Retina (tissue), 1 donor: ENCODE results near the gene CFAP92.
A peak's percentile ranks its signal among the peaks of the same experiment; 100 is the strongest.

Experiments
- DNase-seq: peaks from one replicate; pipeline ENCODE4 v3.0.0-alpha.2; 2016

Gene CFAP92

DNA sequence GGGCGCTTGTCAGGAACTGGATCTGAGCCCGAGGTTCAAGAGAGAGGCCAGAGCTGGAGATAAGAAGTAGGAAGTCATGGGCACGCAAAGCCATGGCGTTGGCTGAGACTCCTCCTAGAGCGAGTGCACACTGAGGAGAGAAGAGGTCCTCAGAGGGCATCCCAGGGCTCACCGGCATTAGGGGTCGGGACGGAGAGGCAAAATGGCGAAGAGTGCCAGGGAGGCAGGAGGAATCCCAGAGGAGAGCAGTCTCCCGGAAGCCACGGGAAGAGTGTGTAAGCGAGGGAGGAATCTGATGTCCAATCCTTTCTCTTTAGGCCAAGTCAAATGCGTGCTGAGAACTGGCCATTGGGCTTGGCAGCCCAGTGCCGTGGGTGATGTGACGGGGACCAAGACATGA is 31.2 kb upstream of the CFAP92 start:
- DNase-seq: no peak

DNA sequence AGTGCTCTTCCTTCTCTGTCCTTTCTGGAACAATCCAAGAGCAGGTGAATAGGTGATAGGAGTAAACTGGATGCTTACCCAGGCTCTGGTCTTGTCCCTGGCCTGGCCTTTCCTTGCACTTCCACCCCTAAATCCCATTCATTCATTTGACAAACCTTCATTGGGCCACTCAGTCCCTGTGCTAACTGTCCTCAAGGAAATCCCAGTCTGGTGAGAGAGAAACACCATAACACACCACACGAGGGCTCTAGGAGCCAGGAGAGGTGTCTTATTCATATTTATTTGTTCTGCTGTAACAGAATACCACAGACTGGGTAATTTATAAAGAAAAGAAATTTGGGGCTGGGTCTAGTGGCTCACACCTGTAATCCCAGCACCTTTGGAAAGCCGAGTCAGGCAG is 30.0 kb upstream of the CFAP92 start:
- DNase-seq: no peak

DNA sequence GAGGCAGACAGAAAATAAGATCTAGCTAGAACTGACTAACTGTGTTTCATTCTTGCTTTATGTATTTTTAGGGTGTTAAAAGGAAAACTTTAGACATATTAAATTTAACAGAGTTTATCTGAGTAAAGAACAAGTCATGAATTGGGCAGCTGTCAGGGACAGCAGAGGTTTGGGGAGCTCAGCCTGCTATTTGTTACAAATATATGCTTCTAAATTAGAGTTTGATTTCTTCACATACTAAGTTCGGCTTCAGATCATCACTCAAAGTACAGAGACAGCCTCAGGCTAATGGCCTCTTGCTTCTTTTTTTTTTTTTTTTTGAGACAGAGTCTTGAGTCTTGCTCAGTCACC is 29.1 kb upstream of the CFAP92 start:
- no peak for DNase-seq

DNA sequence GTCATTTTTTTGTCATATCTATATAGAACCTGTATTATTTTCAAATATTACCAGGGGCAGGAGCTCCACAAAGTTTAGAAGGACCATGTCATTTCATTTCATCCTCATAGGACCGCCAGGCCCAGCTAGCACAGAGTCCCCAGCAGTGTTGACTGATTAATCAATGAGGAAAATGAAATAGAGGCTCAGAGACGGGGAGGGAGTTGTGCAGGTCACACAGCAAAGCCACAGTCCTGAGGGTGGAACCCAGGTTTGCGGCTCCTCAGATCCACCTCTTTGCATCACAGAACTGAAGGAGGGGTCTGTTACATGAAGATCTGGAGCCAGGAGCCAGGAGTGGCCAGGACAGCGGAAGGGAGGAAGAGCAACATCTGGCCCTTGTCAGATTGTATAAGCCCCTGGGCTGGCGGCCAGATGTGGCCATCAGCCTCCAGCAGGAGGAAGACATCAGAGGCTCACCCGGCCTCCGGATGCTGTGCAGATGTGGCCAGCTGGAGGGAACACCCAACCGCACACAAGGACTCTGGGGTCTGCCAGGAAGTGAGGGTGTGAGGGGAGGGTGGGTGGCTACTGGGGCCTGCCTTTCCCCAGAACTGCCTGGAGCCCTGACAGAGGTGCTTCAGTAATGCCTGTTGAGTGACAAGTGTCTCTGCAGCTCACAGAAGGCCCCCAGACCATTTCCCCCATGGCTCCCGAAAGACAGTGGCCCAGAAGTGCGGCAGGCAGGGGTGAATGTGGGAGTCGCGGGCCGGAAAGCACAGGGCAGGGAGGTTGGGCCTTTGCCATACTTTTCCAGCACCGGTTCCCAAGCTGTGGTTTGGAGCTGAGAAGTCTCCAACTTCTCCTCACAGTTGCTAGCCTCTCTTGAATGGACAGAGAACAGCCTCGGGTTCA is 28.5 kb upstream of the CFAP92 start:
- DNase-seq: no peak

DNA sequence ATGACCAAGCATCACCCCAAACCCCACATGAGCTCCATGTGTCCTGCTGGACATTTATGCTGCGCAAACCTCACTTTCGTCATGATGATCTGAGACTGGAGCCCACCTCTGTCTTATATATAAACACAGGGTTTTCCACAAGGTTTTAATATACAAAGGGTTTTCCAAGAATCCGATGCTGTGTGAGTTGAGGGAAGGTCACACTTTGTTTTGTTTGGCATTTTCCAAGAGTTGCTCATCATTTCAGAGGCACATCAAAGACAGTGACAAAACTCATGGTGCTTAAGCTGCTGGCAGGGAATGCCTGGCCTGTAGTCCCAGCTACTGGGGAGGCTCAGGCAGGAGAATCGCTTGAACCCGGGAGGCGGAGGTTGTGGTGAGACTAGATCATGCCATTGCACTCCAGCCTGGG is 27.3 kb upstream of the CFAP92 start:
- DNase-seq: no peak

DNA sequence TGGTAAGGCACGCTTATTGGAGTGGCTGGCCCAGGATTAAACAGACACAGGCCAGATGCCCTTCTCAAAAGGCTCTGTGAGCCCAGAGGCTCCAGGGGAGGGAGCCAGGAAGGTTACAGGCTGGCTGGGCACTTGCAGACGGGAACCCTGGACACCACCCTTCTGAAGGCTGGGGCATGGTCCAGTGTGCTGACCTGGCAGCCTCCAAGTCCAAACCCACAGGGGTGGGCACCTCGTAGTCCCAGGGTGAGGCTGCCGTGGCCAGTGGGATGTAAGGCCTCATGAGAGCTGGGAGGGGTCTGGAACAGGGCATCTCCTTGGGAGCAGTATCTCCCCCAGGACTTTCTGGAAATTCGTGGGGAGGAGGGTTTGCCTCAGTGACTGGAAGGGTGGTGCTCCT is 26.8 kb upstream of the CFAP92 start:
- DNase-seq: no peak

DNA sequence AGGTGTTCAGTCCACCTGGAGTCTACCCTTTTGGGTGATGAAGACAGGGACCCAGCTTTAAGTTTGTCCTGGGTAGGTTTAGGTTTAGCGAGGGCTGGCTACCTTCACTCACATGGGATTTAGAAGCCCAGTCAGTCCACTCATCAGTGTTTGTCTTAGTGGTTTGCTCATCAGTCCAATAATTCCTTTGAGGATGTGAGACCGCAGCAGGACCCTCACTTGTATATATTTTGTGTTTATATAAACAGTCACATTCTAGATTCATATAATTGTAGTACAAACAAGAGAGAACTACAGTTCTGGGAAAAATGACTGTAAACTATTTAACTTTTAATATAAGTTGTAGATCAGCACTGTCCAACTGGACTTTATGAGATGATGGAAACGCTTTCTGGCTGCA is 25.4 kb upstream of the CFAP92 start:
- DNase-seq: no peak

DNA sequence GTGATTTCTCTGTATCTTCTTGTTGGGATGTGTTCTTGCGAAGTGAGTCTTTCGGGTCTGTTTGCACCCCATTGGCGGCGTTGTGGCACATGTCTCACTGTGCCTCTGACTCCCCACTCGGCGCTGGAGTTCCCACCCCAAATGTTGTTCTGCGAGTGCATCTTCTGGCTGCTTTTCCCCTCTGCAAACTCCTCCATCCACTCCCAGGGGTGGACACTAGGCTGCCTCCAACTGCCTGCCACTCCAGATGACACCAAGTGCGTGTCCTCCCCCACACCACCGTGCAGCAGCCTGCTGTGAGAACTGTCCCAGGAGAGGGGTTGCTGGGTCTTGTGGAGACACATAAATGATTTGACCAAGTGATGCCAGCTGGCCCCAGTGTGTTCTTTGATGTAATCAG is 24.9 kb upstream of the CFAP92 start:
- DNase-seq: no peak

DNA sequence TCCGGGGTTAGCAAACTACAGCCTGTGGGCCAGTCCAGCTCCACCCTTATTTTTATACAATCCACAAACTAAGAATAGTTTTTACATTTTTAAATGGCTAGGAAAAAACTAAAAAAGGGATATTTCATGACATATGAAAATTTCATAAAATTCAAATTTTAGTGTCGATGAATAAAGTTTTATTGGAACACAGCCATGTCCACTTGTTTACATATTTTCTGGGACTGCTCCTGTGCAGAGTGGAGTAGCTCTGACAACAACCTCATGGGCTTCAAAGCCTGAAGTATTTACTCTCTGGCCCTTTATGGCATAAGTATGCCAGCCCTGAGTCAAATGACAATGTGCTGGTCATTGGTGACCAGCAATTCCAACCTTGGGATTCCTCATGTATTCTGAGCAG is 24.4 kb upstream of the CFAP92 start:
- DNase-seq: no peak

DNA sequence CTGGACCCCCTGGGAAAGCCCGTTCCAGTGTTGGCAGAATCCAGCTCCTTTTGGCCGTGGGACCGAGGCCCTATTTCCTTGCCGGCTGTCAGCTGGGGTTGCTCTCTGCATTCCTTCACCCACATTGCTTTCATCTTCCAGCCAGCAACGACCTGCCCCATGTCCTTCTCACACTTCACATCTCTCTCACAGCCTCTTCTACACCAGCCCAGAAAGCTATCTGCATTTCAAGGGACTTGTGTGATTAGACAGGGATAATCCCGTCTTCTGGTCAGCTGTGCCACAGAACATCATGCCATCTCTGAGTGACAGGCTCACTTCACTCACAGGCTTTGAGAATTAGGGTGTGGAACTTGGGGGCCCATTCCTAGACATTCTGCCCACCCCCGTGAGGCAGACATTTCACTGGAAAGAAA is 23.6 kb upstream of the CFAP92 start:
- no peak for DNase-seq

DNA sequence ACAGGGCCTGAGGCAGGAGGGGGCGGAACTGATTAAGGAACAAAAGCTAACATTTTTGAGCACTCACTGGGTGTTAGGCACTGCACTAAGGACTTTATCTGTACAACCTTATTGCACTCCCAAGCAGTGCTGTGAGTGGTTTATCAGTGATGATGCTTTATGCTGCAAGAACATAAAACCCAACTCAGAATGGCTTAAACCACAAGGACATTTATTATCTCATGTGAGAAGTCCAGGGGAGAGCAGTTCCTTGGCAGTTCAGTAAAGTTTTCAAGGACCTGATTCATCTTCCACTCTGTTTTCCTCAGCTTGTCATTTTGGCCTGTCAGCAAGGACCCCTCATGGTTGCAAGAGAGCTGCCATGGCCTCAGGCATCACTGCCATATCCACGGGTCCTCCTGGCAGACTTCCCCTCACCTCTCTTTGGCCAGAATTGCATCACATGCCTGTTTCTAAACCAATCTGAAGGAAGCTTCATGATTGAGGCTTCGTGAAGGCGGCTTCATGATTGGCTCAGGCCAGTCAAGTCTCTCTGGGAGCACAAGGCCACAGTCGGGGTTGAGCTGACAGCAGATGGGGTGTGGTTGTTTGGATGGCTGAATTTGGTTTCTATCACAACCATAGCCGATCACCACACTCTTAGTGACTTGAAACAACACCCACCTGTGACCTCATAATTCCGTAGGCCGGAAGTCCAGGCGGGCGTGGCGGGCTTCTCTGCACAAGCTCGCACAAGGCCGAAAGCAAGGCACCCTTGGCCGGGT is 23.0 kb upstream of the CFAP92 start:
- DNase-seq: no peak

DNA sequence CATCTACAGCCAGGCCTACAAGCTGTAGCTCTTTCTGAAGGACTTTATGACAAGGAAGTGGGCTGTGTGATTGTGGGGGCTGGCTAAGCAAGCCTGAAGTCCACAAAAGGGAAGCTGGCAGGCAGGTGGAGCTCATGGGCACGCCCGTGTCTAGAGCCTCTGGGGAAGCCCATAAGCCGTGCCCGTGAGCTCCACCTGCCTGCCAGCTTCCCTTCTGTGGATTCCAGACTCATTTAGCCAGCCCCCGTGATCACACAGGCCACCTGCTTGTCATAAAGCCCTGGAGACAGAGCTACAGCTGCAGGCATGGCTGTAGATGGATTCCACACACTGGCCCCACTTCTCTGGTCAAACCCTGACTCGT is 22.5 kb upstream of the CFAP92 start:
- DNase-seq: no peak

DNA sequence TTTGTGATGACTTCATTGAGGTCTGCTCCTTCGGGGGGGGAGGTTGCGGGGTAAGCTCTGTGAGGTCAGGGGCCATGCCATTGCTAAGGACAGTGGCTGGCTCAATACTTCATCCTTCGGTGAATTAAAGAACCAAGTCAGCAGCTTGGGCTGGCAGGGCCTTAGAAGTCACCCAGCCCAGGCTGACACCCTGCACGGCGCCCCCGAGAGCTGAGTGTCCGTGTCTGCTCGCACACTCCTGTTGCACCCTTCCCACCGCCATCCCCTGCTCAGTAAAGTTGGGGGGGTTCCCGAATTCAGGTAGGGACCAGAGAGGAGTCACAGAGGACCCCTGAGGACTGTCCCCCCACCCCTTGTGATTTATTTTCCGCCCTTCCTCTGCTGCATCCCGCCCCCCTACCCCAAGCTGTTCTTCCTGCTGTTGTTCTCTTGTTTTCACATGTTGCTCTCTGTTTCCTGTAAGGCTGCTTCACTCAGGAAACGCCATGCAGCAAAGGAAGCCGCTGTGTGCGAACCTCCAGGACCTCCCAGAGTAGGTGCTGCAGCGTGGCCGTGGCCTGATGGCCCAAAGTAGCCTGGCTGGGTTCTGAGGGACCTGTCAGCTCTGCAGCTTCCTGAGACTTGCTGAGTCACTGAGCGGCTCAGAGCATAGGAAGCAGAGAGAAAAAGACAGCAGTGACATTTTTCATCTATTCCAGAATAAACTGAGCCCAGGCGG is 21.7 kb upstream of the CFAP92 start:
- no peak for DNase-seq

DNA sequence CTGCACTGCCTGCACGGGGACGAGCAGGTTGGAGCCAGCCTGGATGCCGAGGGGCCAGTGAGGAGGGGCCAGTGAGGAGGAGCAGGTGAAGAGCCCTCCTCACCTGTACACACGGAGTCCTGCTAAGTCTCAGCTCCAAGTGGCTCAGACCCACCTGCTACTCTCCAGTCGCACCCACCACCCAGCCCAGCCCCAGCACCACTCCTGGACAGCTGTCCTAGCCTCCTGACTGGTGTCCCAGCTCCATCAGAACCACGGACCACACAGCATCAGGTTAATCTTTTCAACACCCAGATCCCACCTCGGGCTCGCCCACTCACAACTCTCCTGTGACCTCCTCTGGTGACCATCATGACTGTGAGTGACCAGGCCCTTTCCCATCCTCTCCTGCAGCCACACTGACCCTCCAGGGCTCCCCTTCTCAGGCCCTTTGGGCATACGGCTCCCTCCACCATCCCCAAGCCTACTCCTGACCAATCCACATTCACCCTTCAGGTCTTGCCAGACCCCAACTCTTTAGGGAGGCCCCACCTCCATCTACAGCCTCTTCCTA is 21.0 kb upstream of the CFAP92 start:
- no peak for DNase-seq

DNA sequence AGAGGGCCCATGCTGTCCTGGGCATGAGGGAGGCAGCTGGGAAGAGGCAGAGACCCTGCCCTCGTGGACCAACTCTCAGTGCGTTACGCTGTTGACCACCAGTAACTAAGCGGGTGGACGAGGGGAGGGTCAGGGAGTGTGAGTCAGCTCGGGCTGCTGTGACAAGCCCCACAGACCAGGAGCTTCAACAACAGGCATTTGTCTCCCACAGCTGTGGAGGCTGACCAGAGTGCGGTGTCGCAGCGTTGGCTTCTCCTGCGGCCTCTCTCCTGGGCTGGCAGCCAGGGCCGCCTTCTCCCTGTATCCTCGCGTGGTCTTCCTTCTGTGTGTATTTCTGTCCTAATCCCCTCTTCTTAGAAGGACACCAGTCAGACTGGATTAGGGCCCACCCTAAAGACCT is 20.3 kb upstream of the CFAP92 start:
- DNase-seq: no peak

DNA sequence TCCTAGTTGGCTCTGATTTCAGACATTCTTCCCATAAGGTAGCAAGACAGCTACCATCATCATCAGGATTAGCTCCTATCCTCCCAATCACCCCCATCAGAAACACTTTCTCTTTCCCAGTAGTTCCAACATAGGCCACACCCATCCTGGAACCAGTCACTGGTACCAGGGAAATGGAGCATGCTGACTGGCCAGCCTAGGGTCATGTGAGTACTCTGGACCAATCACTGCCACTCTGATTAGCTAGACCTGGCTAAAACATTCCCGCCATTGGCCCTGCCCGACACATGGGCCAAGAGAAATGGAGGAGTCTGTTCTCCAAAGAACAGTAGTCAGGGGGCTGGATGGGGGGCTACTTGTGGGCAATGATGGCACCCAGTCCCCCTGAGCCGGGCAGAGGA is 19.6 kb upstream of the CFAP92 start:
- no peak for DNase-seq

DNA sequence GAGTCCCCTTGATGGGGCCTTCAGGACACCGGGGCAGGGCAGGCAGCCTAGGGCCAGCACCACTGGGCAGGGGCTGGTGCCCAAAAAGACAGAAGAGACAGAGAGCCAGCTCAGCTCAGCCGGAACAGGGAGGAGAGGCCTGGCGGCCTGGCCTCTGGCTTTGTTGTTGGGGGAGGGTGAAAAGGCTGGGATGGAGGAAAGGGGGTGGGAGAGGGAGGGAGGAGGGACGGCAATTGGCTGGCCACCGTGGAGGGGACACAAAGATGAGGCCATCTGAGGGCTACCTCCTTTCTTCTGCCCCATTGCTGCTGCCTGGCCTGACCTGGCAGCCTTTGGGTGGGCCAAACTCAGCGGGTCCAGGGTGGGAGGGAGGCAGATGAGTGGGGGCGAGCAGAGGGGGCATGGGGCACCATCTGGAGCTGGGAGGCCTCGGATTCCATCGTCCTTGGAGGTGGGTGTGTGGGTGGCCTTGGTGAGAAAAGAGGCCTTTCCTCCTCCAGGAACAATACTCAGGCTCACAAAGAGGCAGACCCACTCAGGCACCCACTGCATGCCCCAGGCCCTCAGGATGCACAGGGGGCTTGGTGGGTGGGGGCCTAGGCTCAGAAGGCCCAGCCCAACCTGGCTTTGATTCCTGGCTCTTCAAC is 16.6 kb upstream of the CFAP92 start:
- DNase-seq: peak; percentile 50

DNA sequence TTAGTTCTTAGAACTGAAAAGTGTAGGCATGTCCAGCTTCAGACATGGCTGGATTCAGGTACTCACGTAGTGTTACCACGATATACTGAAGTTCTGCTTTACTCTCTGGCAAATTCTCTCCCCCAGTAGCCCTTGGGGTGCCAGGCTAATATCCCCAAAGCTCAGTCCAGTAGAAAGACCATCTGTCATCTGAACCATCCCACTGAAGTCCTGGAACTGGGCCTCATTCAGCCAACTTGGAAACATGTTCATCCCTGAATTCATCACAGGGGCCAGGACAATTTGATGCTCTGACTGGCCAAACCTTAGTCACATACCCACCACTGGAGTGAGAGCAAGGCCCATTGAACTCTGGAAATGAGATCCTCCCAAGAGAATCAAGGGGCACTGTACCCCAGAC is 15.4 kb upstream of the CFAP92 start:
- DNase-seq: no peak

DNA sequence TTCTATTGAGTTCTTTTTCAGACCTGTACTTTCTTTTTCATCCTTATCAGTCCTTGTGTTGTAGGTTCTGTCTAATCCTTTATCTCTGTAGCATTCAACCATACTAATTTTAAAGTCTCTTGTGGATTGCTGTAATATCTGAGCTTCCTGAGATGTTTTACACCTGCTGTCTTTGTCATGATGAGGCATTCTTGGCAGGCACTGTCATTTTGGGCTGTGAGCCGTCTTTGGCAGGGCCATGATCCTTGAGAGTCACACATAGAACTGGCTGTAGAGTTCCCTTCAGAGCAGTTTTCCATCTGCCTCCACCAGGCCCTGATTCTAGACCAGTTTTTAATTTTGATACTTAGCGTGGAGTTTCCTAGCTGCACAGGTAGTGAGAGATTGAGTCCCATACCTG is 13.9 kb upstream of the CFAP92 start:
- DNase-seq: no peak

DNA sequence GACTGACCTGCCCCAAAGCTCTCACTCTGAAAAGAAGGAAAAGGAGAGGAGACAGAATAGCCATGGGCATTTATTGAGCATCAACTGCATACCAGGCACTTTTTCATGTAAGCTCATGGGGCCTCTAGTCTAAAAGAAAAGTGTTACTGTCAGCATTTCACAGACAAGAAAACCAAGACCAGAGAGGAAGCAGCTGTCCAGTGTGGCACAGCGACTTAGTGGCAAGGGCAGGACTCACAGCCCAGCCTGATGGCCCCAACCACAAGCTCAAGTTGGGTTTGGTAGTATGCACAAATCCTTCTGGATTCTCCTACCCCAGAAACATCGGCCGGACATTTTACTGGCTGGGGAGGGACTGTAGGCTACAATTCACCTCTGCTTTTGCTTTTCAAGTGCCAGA is 13.0 kb upstream of the CFAP92 start:
- no peak for DNase-seq

DNA sequence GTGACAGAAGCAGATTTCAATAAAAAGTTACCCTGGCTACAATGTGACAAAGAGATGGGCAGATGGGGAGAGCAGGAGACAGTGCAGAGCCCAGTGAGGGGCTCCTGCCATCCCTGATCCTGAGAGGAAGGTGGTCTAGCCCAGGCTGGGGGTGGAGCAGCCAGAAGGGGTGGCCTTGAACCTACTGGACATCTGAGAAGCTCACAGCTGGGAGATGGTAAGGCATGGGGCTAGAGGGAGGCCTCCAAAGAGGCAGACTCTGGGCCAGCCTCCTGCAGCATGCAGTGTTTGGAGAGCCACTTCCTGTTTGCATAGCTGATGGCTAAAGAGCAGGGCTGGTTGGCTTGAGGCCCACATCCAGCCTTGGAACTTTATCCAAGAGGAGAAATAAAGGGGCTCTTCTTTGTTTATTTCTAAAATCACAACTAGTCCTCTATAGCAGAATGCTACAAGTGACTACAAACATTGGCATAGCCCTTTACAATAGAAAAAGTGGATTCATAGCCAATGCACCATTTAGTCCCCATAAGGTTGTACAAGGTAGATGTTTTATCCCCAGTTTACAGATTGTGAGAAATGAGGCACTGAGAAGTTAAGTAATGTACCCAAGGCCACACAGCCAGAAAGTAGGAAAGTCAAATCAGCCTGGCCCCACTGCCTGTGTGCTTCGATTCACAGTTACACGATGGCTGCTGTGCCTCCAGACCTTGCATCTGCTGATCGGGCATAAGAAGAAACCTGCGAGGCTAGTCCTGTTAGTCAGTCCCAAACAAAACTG is 11.8 kb upstream of the CFAP92 start:
- no peak for DNase-seq

DNA sequence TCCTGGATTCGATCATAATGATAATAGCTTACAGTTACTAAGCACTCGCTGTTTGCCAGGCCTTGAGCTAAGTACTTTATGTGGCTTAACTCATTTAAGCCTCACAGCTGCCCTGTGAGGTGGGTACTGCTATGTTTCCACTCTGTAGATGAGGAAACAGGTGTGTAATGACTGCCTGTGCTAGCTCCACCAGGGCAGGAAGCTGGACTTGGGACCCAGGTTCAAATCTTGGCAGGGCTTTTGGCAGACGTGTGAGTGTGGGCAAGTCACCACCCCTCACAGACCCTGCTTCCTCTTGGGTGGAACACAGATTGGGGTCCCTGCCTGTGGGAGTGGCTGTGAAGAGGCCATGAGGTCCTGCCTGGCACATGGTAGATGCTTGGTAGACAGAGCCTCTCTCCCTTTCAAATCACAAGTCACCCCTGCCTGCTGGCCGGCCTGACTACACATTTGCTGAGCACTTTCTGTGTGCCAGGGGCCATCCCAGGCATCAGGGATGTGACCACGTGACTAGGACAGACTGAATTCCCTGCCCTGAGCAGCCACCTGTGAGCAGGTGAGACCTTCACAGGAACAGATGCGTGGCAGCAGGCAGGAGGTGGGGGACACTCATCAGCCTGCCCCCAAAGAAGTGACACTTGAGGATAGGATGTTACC is 10.9 kb upstream of the CFAP92 start:
- no peak for DNase-seq
